H1 (cell line): ENCODE data around the gene CACNG7. TPM values are rescaled to one million over a fixed set of nuclear protein-coding genes. Genes with fewer than 3 reads are reported as not detected.

Source experiments
- CTCF ChIA-PET: fragments of 300-600 bp; sonication (Branson Sonifier 250); formaldehyde crosslinking; loops from one replicate; lab custom pipeline; 2021; ENCODE audit not compliant: partially characterized antibody; lab: Charles Lee
- POLR2A ChIA-PET: fragments of 300-600 bp; sonication (Branson Sonifier 250); formaldehyde crosslinking; loops from one replicate; lab custom pipeline; 2021; ENCODE audit warnings: inconsistent platforms; ENCODE audit not compliant: partially characterized antibody; lab: Charles Lee
- DNase-seq, 2 experiments: peaks; one replicate each; pipeline versions ENCODE4 v3.0.0 to v3.0.0-alpha.2; 2010 to 2022; ENCODE audit warnings: low spot score in 2 of 2, low read depth in 1 of 2, mixed read lengths in 1 of 2
- FAIRE-seq: peaks from 2 replicates; lab custom pipeline; 2011; peaks lifted over from hg19 to GRCh38; lab: Jason Lieb, UNC
- H2AFZ ChIP-seq: 2 replicates; pipeline ENCODE4 v1.8.1; 2012; ENCODE audit warnings: low read length, inconsistent platforms
- H2AK5ac ChIP-seq: 2 replicates; pipeline ENCODE4 v1.6.1; 2013; ENCODE audit warnings: low read depth, low read length
- H2BK120ac ChIP-seq: replicated peaks from 2 replicates; pipeline ENCODE3; 2013; ENCODE audit warnings: low read depth, low read length, inconsistent platforms
- H2BK12ac ChIP-seq: 2 replicates; pipeline ENCODE4 v1.6.1; 2013; ENCODE audit warnings: low read depth, low read length
- H2BK15ac ChIP-seq: 2 replicates; pipeline ENCODE4 v1.6.1; 2013; ENCODE audit warnings: low read length
- H2BK20ac ChIP-seq: 2 replicates; pipeline ENCODE4 v1.6.1; 2013; ENCODE audit warnings: low read length
- H2BK5ac ChIP-seq: 2 replicates; pipeline ENCODE4 v1.6.1; 2013; ENCODE audit warnings: low read depth, low read length
- H3K14ac ChIP-seq: 2 replicates; pipeline ENCODE4 v1.6.1; 2013; ENCODE audit warnings: inconsistent platforms; ENCODE audit not compliant: insufficient read length
- H3K18ac ChIP-seq: 2 replicates; pipeline ENCODE4 v1.6.1; 2013; ENCODE audit warnings: low read length; ENCODE audit errors: extremely low read depth
- H3K23ac ChIP-seq: 2 replicates; pipeline ENCODE4 v1.6.1; 2013; ENCODE audit warnings: inconsistent platforms; ENCODE audit not compliant: insufficient read length
- H3K23me2 ChIP-seq: 2 replicates; pipeline ENCODE4 v1.6.1; 2013; ENCODE audit warnings: low read depth, low read length
- H3K27ac ChIP-seq: 2 replicates; pipeline ENCODE4 v1.6.1; 2011; ENCODE audit warnings: low read depth, low read length, inconsistent platforms
- H3K27me3 ChIP-seq, 4 experiments: replicated peaks in 1 of 4; 1 replicate in 1 of 4; 2 replicates in 3 of 4; pipeline versions ENCODE4 v1.6.1 to v1.8.1; 2011 to 2013; ENCODE audit warnings: low read length in 3 of 4, mild to moderate bottlenecking in 3 of 4, inconsistent platforms in 2 of 4, mixed read lengths in 2 of 4, moderate library complexity in 1 of 4; ENCODE audit not compliant: control insufficient read depth in 3 of 4, insufficient read depth in 3 of 4; ENCODE audit errors: extremely low read depth in 1 of 4
- H3K36me3 ChIP-seq, 4 experiments: 2 replicates each; pipeline versions ENCODE4 v1.6.1 to v1.8.1; 2011 to 2013; ENCODE audit warnings: mild to moderate bottlenecking in 4 of 4, low read length in 3 of 4, moderate library complexity in 2 of 4, control low read depth in 1 of 4, inconsistent platforms in 1 of 4; ENCODE audit not compliant: insufficient read depth in 4 of 4, control insufficient read depth in 2 of 4
- H3K4ac ChIP-seq: replicated peaks from 2 replicates; pipeline ENCODE3; 2013; ENCODE audit warnings: low read length, low read depth, mixed read lengths, inconsistent platforms; ENCODE audit not compliant: insufficient read length
- H3K4me1 ChIP-seq, 4 experiments: replicated peaks in 1 of 4; 1 replicate in 1 of 4; 2 replicates in 3 of 4; pipeline versions ENCODE4 v1.6.1 to v1.8.1; 2011 to 2013; ENCODE audit warnings: low read length in 3 of 4, inconsistent platforms in 2 of 4, mixed read lengths in 1 of 4; ENCODE audit not compliant: insufficient read depth in 4 of 4, control insufficient read depth in 3 of 4
- H3K4me2 ChIP-seq, 2 experiments: 2 replicates each; pipeline versions ENCODE4 v1.6.1 to v1.8.1; 2011 to 2013; ENCODE audit warnings: low read depth in 2 of 2, low read length in 2 of 2, control low read depth in 1 of 2, inconsistent platforms in 1 of 2, mild to moderate bottlenecking in 1 of 2; ENCODE audit not compliant: insufficient read depth in 1 of 2
- H3K4me3 ChIP-seq, 4 experiments: fragments of 200-600, 300-600 bp in 1 of 4; sonication (generic), shearing (Covaris generic), sonication (Bioruptor Twin) in 1 of 4; 2 replicates each; pipeline versions ENCODE4 v1.5.1 to v1.8.1; 2011 to 2016; ENCODE audit warnings: low read length in 4 of 4, low read depth in 3 of 4, control low read depth in 2 of 4, inconsistent platforms in 2 of 4, mild to moderate bottlenecking in 2 of 4, mixed read lengths in 1 of 4, moderate library complexity in 1 of 4; ENCODE audit not compliant: insufficient read depth in 2 of 4; ENCODE audit errors: extremely low read depth in 1 of 4
- H3K56ac ChIP-seq: replicated peaks from 2 replicates; pipeline ENCODE3; 2013; ENCODE audit warnings: low read depth, mild to moderate bottlenecking, mixed read lengths, low read length, inconsistent platforms; ENCODE audit not compliant: insufficient read length
- H3K79me1 ChIP-seq: 2 replicates; pipeline ENCODE4 v1.6.1; 2013; ENCODE audit warnings: low read depth, low read length, control low read depth
- H3K79me2 ChIP-seq, 2 experiments: 2 replicates each; pipeline versions ENCODE4 v1.6.1 to v1.8.1; 2012 to 2013; ENCODE audit warnings: low read length in 2 of 2, mild to moderate bottlenecking in 2 of 2, inconsistent platforms in 1 of 2; ENCODE audit not compliant: insufficient read depth in 2 of 2, control insufficient read depth in 1 of 2
- H3K9ac ChIP-seq, 4 experiments: replicated peaks in 1 of 4; 1 replicate in 1 of 4; 2 replicates in 3 of 4; pipeline versions ENCODE4 v1.6.1 to v1.8.1; 2011 to 2013; ENCODE audit warnings: low read depth in 3 of 4, low read length in 3 of 4, control low read depth in 2 of 4, mild to moderate bottlenecking in 2 of 4, moderate library complexity in 2 of 4, inconsistent platforms in 1 of 4; ENCODE audit errors: extremely low read depth in 1 of 4
- H3K9me3 ChIP-seq, 2 experiments: 2 replicates each; pipeline versions ENCODE4 v1.6.1 to v1.8.1; 2012 to 2013; ENCODE audit warnings: mild to moderate bottlenecking in 2 of 2, moderate library complexity in 2 of 2, control low read depth in 1 of 2, inconsistent platforms in 1 of 2, low read depth in 1 of 2, low read length in 1 of 2, mixed read lengths in 1 of 2; ENCODE audit not compliant: insufficient read depth in 2 of 2
- H4K20me1 ChIP-seq, 2 experiments: replicated peaks in 1 of 2; 2 replicates each; pipeline versions ENCODE3 to v1.8.1; 2011 to 2013; ENCODE audit warnings: inconsistent platforms in 2 of 2, low read length in 2 of 2, mild to moderate bottlenecking in 1 of 2; ENCODE audit not compliant: insufficient read depth in 2 of 2, control insufficient read depth in 1 of 2
- H4K5ac ChIP-seq: 2 replicates; pipeline ENCODE4 v1.6.1; 2013; ENCODE audit warnings: low read length, low read depth, mixed read lengths, inconsistent platforms; ENCODE audit not compliant: insufficient read length
- H4K8ac ChIP-seq: 2 replicates; pipeline ENCODE4 v1.8.0; 2013; ENCODE audit warnings: mild to moderate bottlenecking, moderate library complexity, low read length, inconsistent platforms; ENCODE audit not compliant: insufficient read depth; ENCODE audit errors: extremely low read depth
- H4K91ac ChIP-seq: replicated peaks from 2 replicates; pipeline ENCODE3; 2013; ENCODE audit warnings: low read length, mixed read lengths, inconsistent platforms; ENCODE audit not compliant: insufficient read length
- CEBPB ChIP-seq: IDR thresholded peaks from 2 replicates; pipeline ENCODE4 v1.6.1; 2012; ENCODE audit warnings: low read depth, low read length
- WGBS, 2 experiments: shearing (Covaris generic) in 1 of 2; methylation state at CpG; one replicate each; pipeline versions ENCODE4 v1.1.6 to v1.1.7; 2013 to 2015; ENCODE audit warnings: low lambda C conversion rate in 2 of 2, mixed read lengths in 2 of 2, inconsistent platforms in 1 of 2, low coverage in 1 of 2, missing lambda C conversion rate in 1 of 2; ENCODE audit not compliant: insufficient replicate concordance in 2 of 2, insufficient coverage in 1 of 2, insufficient read length in 1 of 2; ENCODE audit errors: extremely low coverage in 1 of 2, missing lambda C conversion rate in 1 of 2; 5-methylcytosine and 5-hydroxymethylcytosine counted together
- polyA plus RNA-seq, 7 experiments: library from polyadenylated mRNA; depleted of rRNA in 3 of 7; stranded (reverse) in 5 of 7; unstranded in 2 of 7; fragments of >200 nt in 5 of 7; fragments of 200-250 nt in 2 of 7; gene quantifications; 1 replicate in 5 of 7; 2 replicates in 1 of 7; 4 replicates in 1 of 7; pipeline versions ENCODE4 v1.2.1 to v1.2.3, GENCODE V29; 2011 to 2013; ENCODE audit warnings: missing spikeins in 2 of 7, mixed read lengths in 2 of 7
- total RNA-seq: library from RNA; stranded (reverse); fragmentation: NEBNext Ultra II Directional; extraction: Animal tissue kit (Norgen Biotek cat#: 25700); gene quantifications from 2 replicates; pipeline ENCODE4 v1.2.1, GENCODE V29; 2021

The CACNG7 gene
- total and polyA plus RNA-seq, 2 of the 8 experiments (the other 6 are each of a cell fraction or from before 2014, with no cell fraction given): 28.9 to 69.8 TPM

DNA sequence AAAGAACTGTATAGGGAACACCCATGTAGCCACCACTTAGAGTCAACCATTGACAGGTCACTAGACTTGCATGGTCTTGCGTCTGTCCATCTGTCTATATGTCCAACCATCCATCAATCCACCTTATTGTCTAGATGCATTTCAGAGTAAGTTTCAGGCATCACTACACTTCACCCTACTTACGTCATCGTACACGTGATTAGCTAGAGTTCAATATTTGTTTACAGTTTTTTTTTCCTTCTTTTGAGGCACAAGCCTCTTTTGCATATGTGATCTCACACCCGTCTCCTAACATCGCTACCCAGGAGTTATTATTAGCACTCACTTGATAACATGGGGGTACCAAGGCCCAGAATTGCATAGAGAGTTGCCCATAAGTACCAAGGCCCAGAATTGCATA lies 6.9 kb downstream of the CACNG7 start:
- ChIA-PET POLR2A (interaction anchor here (0.6 to 0.8 kb wide), 3 partner anchors 12 to 73 kb away, joined by 3 read pairs; no protein-coding TSS in a partner anchor), CTCF (interaction anchor here (1.6 to 1.9 kb wide), 2 partner anchors 10 to 26 kb away, joined by 4 to 10 read pairs; no protein-coding TSS in a partner anchor)
- H2BK120ac ChIP-seq: no peak overlapping the region
- no peak overlapping the region for H3K4me3 ChIP-seq
- peaks cover 0 to 15% of the 10 kb centered on the region in 2 experiments; a peak in 3 of 4 replicates for H3K79me2 ChIP-seq
- no peak overlapping the region for H4K91ac ChIP-seq
- no peak overlapping the region for H3K23ac ChIP-seq
- H4K8ac ChIP-seq: no peak overlapping the region
- WGBS, 2 experiments: 93% methylated on average over 6 of the region's 6 CpGs; no CpG with 5 or more reads in 1 of the 2 experiments
- no peak overlapping the region for H3K14ac ChIP-seq
- H2AFZ ChIP-seq: no peak overlapping the region
- no peak overlapping the region for H3K18ac ChIP-seq
- FAIRE-seq (peak; percentile 28), DNase-seq (no peak)
- no peak overlapping the region for H2BK5ac ChIP-seq
- H3K36me3 ChIP-seq: peaks cover 13 to 43% (median 25%) of the 10 kb centered on the region in 4 experiments
- H2AK5ac ChIP-seq: no peak overlapping the region
- TF ChIP-seq CEBPB: no peak
- H3K9me3 ChIP-seq: no peaks in the 10 kb centered on the region
- H3K79me1 ChIP-seq: peaks cover 6% of the 10 kb centered on the region
- no peak overlapping the region for H3K4ac ChIP-seq
- no peak overlapping the region for H4K5ac ChIP-seq
- H2BK12ac ChIP-seq: no peak overlapping the region
- H3K27me3 ChIP-seq: peaks cover 0 to 2% (median 0%) of the 10 kb centered on the region in 4 experiments; a peak in 2 of 7 replicates
- no peak overlapping the region for H3K56ac ChIP-seq
- peaks cover 8 to 9% of the 10 kb centered on the region in 2 experiments for H4K20me1 ChIP-seq
- no peak overlapping the region for H2BK20ac ChIP-seq
- H3K4me2 ChIP-seq: no peak overlapping the region
- no peaks in the 10 kb centered on the region; a peak in 1 of 7 replicates for H3K4me1 ChIP-seq
- H3K9ac ChIP-seq: no peak overlapping the region
- no peak overlapping the region for H2BK15ac ChIP-seq
- H3K23me2 ChIP-seq: no peaks in the 10 kb centered on the region; the same call in 1 of the 2 replicates
- H3K27ac ChIP-seq: no peak overlapping the region
